HG03469 (cell line): Measurements from ENCODE around the gene ARPC4.

Source experiments
- ATAC-seq: cut with Tn5 transposase; IDR thresholded peaks from one replicate; pipeline ENCODE4 v1.9.1; 2021; ENCODE audit warnings: mild to moderate bottlenecking, moderate library complexity, moderate number of reproducible peaks; ENCODE audit not compliant: unreplicated experiment

Gene ARPC4

GRCh38 chr3:9792405-9793160 is at the start of gene ARPC4, which contains the start of gene TADA3:
Gene ARPC4 (plus strand): TSS chr3:9793082. CDS start chr3:9793122, 40 bp downstream.
Gene TADA3 (minus strand): TSS chr3:9792473. CDS start chr3:9791466, 1,007 bp downstream.
- peak; percentile 54 for ATAC-seq

- no peak for ATAC-seq
These were observed 49.3 kb upstream of the ARPC4 start for GRCh38 chr3:9743548-9743947.

GRCh38 chr3:9744162-9744561 is 48.7 kb upstream of the ARPC4 start:
- no peak for ATAC-seq

DNA sequence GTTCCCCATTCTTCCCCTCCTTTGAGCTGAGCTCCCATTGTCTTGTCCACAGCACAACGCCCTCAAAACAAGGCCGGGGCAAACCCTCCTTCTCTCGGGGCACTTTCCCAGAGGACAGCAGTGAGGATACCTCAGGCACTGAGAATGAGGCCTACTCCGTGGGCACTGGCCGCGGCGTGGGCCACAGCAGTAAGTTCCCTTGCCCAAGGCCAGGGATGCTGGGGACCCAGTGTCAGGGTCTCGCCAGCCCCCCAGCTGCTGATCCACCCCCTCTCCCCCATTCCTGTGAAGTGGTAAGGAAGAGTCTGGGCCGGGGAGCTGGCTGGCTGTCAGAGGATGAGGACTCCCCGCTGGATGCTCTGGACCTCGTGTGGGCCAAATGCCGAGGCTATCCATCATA is 47.4 kb upstream of the ARPC4 start:
- ATAC-seq = no peak

DNA sequence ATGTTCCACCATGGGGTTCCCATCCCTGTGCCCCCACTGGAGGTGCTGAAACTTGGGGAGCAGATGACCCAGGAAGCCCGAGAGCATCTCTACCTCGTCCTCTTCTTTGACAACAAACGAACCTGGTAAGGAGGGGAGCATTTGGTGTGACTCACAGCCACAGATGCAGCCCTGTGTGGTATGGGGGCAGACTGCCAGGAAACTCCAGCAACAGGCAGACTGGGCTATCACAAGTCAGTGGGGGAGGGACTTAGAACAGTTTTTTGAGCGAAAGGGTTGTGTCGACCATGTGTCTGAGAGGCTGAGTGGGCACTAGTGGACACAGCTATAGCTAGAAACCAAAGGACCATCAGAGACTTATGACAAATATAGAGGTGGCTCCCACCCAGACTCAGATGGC is 46.6 kb upstream of the ARPC4 start:
- no peak for ATAC-seq

DNA sequence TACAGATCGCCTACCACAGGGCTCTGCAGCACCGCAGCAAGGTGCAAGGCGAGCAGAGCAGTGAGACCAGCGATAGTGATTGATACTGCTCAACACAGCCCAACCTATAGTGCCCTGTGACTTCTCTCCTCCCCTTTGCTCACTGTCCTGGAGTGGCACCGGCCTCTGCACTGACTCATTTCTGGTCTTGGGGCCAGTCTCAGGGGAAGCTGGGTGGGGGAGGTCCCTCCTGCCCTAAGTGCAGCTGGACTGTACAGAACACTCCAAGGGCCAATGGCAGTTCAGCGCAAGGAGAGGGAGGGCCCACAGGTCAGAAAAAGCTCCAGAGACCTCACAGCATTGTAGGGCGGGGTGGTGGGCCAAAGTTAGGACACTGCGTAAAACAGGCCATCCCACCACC is 45.6 kb upstream of the ARPC4 start:
- ATAC-seq = no peak

- ATAC-seq = no peak
These were observed 44.9 kb upstream of the ARPC4 start for GRCh38 chr3:9748031-9748430.

DNA sequence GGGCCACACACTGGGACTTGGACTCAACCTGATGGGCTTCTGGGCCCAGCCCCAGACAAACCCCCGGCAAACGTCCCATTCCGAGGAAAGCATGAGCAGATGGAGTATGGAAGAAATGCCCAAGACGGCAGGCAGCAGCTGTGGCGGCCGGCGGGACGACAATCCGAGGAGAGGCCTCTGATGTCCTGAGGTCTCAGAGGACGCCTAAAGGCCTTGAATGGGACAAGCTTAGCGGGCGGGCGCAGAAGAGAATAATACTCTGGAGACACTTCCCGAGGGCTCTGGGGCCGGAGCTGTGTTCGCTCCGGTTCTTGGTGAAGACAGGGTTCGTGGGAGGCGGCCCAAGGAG is 43.6 kb upstream of the ARPC4 start:
- no peak for ATAC-seq

- peak; percentile 69 for ATAC-seq
These were observed 43.0 kb upstream of the ARPC4 start, which contains the start of gene OGG1 for GRCh38 chr3:9749645-9750555. Gene OGG1 (plus strand): TSS chr3:9749952. CDS start chr3:9750287, 335 bp downstream.

GRCh38 chr3:9750556-9751411 is 42.1 kb upstream of the ARPC4 start:
- no peak for ATAC-seq

DNA sequence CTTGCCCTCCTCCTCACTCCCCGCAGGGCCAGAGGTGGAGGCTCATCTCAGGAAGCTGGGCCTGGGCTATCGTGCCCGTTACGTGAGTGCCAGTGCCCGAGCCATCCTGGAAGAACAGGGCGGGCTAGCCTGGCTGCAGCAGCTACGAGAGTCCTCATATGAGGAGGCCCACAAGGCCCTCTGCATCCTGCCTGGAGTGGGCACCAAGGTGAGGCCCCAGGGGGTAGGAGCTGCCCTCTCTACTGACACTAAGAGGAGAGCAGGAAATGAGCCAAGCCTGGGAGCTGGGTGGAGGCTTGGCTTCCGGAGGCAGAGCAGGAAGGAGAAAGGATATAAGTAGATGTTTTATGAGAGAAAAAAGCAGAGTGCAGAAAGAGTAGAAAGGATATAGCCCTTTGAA is 38.2 kb upstream of the ARPC4 start:
- no peak for ATAC-seq

GRCh38 chr3:9757427-9757826 is 35.5 kb upstream of the ARPC4 start:
- no peak for ATAC-seq

- no peak for ATAC-seq
These were observed 31.9 kb upstream of the ARPC4 start for GRCh38 chr3:9760779-9761505.

GRCh38 chr3:9761919-9762318 is 31.0 kb upstream of the ARPC4 start:
- no peak for ATAC-seq

DNA sequence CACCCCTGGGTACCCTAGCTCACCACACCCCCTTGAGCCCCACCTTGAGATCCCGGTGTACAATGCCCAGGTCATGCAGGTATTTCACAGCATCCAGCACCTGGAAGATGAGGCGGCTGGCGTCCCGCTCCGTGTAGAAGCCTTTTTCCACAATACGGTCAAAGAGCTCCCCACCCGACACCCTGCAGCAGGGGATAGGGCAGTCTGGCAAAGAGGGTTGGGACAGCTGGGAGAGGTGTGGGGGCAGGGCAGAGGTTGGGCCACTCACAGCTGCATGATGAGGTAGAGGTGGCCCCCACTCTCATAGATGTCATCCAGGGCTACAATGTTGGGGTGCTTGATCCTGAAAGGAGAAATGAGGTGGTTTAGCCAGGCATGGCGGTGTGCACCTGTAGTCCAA is 30.0 kb upstream of the ARPC4 start:
- ATAC-seq = no peak

DNA sequence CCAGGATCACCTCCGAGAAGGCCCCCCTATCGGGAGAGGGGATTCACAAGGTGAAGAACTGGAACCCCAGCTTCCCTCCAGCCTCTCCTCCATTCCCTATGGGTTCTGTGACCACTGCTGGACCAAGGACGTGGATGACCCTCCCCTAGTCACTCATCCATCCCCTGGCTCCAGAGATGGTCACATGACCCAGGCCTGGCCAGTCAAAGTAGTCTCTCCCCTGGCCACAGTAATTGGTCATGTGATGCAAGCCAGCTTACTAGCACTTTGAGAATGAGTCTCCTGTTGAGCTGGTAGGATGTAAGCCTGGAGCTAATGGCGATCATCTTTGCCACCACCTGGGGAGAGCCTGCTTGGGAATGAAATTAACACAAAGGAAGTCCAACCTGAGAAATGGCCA is 27.0 kb upstream of the ARPC4 start:
- no peak for ATAC-seq

- ATAC-seq = no peak
These were observed 25.5 kb upstream of the ARPC4 start for GRCh38 chr3:9767418-9767817.

GRCh38 chr3:9768141-9768775 is 24.6 kb upstream of the ARPC4 start:
- ATAC-seq = no peak

GRCh38 chr3:9769012-9769411 is 23.9 kb upstream of the ARPC4 start:
- ATAC-seq = no peak
